ENCODE results near the gene ERF. TPM values are rescaled to one million over a fixed set of nuclear protein-coding genes. Genes with fewer than 3 reads are reported as not detected.

The ERF gene
- total and polyA plus RNA-seq, 10 of the 15 experiments (the other 5 are each of a cell fraction or from before 2014, with no cell fraction given), result 0.02 to 51.8 (median 14.4) TPM

DNA sequence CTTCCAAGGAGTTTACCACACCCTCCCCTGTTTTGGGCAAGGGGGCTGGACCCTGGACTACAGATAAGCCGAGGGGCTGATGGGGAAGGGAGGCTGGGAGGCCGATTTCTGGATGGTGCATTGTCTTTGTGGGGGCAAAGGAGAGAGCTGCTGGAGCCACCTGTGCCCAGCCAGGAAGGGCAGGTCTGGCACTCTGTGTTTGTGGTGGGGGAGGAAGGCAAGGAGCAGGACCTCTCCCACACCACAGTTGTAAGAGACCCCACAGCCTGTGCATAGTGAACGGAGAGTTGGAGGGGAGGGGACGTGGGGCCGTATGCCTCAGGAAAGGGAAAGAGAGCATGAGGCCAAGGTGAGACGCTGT is 31.0 kb upstream of the ERF start:
- ATAC-seq (no peak), DNase-seq (ENCODE audit: low read depth, low spot score) (no peak), FAIRE-seq (no peak)
- Histone ChIP-seq H2AFZ (ENCODE audit: control insufficient read depth, low read depth, low read length) (no peak overlapping the region), H3K27me3 (replicated peaks in 1 of 2; ENCODE audit: control insufficient read depth in 2 of 2, insufficient read depth in 2 of 2, low read length in 1 of 2) (no peaks in the 10 kb centered on the region), H3K9me3 (replicated peaks; ENCODE audit: control insufficient read depth, insufficient read depth, low read length) (no peaks in the 10 kb centered on the region), H3K4me2 (ENCODE audit: control insufficient read depth, insufficient read depth) (peak overlapping the region; percentile 96), H3K9ac (ENCODE audit: control insufficient read depth, insufficient read depth, low read length) (peak overlapping the region; percentile 57), H3K79me2 (ENCODE audit: control insufficient read depth, insufficient read depth, low read length) (peaks cover 26% of the 10 kb centered on the region), H3K36me3 (ENCODE audit: control insufficient read depth in 2 of 2, insufficient read depth in 2 of 2, low read length in 1 of 2) (peaks cover 16 to 23% of the 10 kb centered on the region in 2 experiments), H3K4me1 (ENCODE audit: control insufficient read depth, insufficient read depth, low read length) (peaks cover 38% of the 10 kb centered on the region), H3K4me3 (peak overlapping the region; percentile 96), H4K20me1 (ENCODE audit: control insufficient read depth, insufficient read depth) (no peaks in the 10 kb centered on the region; the same call in 1 of the 2 replicates), H3K27ac (ENCODE audit: control insufficient read depth, insufficient read depth) (peak overlapping the region; percentile 71)
- CTCF ChIA-PET, result interaction anchor here (1.2 to 1.6 kb wide), 3 partner anchors 10 to 153 kb away, joined by 4 to 7 read pairs (median 4); partner anchors contain the start of gene POU2F2
- BruUV-seq (replicated peaks), result no TSS peak
- in situ Hi-C loops (cut with MboI), result no loop called here
- TF ChIP-seq MYC (IDR thresholded peaks at IDR 0.05; ENCODE audit: insufficient read depth, insufficient read length, insufficient replicate concordance, low read length, severe bottlenecking) (no peak), NFIC (IDR thresholded peaks at IDR 0.05; ENCODE audit: low read depth, low read length) (no peak), HDGF (IDR thresholded peaks at IDR 0.05) (peak; percentile 79), IRF4 (IDR thresholded peaks at IDR 0.05; ENCODE audit: low read depth, low read length) (no peak)
- SMC1A ChIA-PET (ENCODE audit: uncharacterized antibody, unreplicated experiment), result interaction anchor here (0.7 to 1.4 kb wide), 3 partner anchors 12 to 172 kb away, joined by 3 to 4 read pairs (median 3); partner anchors contain the start of gene POU2F2
- RAD21 ChIA-PET (ENCODE audit: unreplicated experiment), result no interaction called here
- WGBS (ENCODE audit: insufficient coverage, insufficient replicate concordance, low lambda C conversion rate, missing lambda C conversion rate), result 19% methylated on average over 6 of the region's 6 CpGs
- intact Hi-C loops (cut with micrococcal nuclease; ENCODE audit: unreplicated experiment), result no loop called here
- POLR2A ChIA-PET, result interaction anchor here (0.5 kb wide), 1 partner anchor 314 kb away, joined by 4 read pairs; no protein-coding TSS in a partner anchor

DNA sequence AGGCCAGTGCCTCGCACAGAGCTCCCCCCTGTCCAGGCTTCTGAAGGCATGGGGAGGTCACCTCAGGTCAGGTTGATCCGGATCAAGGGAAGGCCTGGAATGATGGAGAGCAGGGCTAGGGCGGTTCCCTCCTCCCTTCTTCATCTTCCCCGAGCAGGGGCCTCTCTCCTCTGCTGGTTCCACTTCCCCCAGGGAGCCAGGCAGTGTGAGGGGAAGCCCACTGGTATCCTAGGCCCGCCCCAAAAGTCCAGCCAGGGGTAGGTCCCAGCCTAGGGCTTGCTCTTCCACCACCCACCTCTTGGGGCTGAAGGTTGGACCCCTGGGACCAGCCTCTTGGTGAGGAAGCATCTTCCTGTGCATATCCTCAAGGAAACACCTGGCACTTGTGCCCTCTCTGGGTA is 30.6 kb upstream of the ERF start:
- SMC1A ChIA-PET (ENCODE audit: uncharacterized antibody, unreplicated experiment), result interaction anchor here (1.0 to 1.4 kb wide), 3 partner anchors 41 to 172 kb away, joined by 3 to 4 read pairs (median 3); partner anchors contain the start of gene POU2F2
- H3K9ac ChIP-seq (ENCODE audit: control insufficient read depth, insufficient read depth, low read length), result peak overlapping the region; percentile 66
- H3K27me3 ChIP-seq (replicated peaks in 1 of 2; ENCODE audit: control insufficient read depth in 2 of 2, insufficient read depth in 2 of 2, low read length in 1 of 2), result no peaks in the 10 kb centered on the region
- intact Hi-C loops (cut with micrococcal nuclease; ENCODE audit: unreplicated experiment) (no loop called here), in situ Hi-C loops (cut with MboI) (no loop called here)
- H3K4me1 ChIP-seq (ENCODE audit: control insufficient read depth, insufficient read depth, low read length), result peaks cover 38% of the 10 kb centered on the region
- WGBS (ENCODE audit: insufficient coverage, insufficient replicate concordance, low lambda C conversion rate, missing lambda C conversion rate), result 0% methylated on average over 5 of the region's 5 CpGs
- H2AFZ ChIP-seq (ENCODE audit: control insufficient read depth, low read depth, low read length), result no peak overlapping the region
- no peaks in the 10 kb centered on the region for H3K9me3 ChIP-seq (replicated peaks; ENCODE audit: control insufficient read depth, insufficient read depth, low read length)
- H3K4me2 ChIP-seq (ENCODE audit: control insufficient read depth, insufficient read depth), result peak overlapping the region; percentile 96
- peaks cover 12 to 20% of the 10 kb centered on the region in 2 experiments for H3K36me3 ChIP-seq (ENCODE audit: control insufficient read depth in 2 of 2, insufficient read depth in 2 of 2, low read length in 1 of 2)
- ATAC-seq, result peak; percentile 25
- H3K27ac ChIP-seq (ENCODE audit: control insufficient read depth, insufficient read depth), result peak overlapping the region; percentile 71
- H3K79me2 ChIP-seq (ENCODE audit: control insufficient read depth, insufficient read depth, low read length), result peaks cover 26% of the 10 kb centered on the region
- no peak for FAIRE-seq
- peak overlapping the region; percentile 96 for H3K4me3 ChIP-seq
- CTCF ChIA-PET, result interaction anchor here (0.8 to 1.6 kb wide), 3 partner anchors 11 to 153 kb away, joined by 3 to 7 read pairs (median 4); partner anchors contain the start of gene POU2F2
- H4K20me1 ChIP-seq (ENCODE audit: control insufficient read depth, insufficient read depth), result no peaks in the 10 kb centered on the region; the same call in 1 of the 2 replicates
- POLR2A ChIA-PET, result interaction anchor here (0.8 to 0.9 kb wide), 2 partner anchors 11 to 19 kb away, joined by 3 to 4 read pairs; no protein-coding TSS in a partner anchor
- RAD21 ChIA-PET (ENCODE audit: unreplicated experiment), result no interaction called here
- DNase-seq (ENCODE audit: low read depth, low spot score), result no peak
- no TSS peak for BruUV-seq (replicated peaks)
- TF ChIP-seq, protein P1, sequence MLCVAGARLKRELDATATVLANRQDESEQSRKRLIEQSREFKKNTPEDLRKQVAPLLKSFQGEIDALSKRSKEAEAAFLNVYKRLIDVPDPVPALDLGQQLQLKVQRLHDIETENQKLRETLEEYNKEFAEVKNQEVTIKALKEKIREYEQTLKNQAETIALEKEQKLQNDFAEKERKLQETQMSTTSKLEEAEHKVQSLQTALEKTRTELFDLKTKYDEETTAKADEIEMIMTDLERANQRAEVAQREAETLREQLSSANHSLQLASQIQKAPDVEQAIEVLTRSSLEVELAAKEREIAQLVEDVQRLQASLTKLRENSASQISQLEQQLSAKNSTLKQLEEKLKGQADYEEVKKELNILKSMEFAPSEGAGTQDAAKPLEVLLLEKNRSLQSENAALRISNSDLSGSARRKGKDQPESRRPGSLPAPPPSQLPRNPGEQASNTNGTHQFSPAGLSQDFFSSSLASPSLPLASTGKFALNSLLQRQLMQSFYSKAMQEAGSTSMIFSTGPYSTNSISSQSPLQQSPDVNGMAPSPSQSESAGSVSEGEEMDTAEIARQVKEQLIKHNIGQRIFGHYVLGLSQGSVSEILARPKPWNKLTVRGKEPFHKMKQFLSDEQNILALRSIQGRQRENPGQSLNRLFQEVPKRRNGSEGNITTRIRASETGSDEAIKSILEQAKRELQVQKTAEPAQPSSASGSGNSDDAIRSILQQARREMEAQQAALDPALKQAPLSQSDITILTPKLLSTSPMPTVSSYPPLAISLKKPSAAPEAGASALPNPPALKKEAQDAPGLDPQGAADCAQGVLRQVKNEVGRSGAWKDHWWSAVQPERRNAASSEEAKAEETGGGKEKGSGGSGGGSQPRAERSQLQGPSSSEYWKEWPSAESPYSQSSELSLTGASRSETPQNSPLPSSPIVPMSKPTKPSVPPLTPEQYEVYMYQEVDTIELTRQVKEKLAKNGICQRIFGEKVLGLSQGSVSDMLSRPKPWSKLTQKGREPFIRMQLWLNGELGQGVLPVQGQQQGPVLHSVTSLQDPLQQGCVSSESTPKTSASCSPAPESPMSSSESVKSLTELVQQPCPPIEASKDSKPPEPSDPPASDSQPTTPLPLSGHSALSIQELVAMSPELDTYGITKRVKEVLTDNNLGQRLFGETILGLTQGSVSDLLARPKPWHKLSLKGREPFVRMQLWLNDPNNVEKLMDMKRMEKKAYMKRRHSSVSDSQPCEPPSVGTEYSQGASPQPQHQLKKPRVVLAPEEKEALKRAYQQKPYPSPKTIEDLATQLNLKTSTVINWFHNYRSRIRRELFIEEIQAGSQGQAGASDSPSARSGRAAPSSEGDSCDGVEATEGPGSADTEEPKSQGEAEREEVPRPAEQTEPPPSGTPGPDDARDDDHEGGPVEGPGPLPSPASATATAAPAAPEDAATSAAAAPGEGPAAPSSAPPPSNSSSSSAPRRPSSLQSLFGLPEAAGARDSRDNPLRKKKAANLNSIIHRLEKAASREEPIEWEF (IDR thresholded peaks at IDR 0.05; ENCODE audit: insufficient replicate concordance, low read depth, low read length), result no peak
- peak; percentile 49; the same call in 1 of the 2 replicates for TF ChIP-seq IKZF1 (conservative IDR thresholded peaks at IDR 0.05)
- TF ChIP-seq, protein P2, sequence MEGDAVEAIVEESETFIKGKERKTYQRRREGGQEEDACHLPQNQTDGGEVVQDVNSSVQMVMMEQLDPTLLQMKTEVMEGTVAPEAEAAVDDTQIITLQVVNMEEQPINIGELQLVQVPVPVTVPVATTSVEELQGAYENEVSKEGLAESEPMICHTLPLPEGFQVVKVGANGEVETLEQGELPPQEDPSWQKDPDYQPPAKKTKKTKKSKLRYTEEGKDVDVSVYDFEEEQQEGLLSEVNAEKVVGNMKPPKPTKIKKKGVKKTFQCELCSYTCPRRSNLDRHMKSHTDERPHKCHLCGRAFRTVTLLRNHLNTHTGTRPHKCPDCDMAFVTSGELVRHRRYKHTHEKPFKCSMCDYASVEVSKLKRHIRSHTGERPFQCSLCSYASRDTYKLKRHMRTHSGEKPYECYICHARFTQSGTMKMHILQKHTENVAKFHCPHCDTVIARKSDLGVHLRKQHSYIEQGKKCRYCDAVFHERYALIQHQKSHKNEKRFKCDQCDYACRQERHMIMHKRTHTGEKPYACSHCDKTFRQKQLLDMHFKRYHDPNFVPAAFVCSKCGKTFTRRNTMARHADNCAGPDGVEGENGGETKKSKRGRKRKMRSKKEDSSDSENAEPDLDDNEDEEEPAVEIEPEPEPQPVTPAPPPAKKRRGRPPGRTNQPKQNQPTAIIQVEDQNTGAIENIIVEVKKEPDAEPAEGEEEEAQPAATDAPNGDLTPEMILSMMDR (IDR thresholded peaks at IDR 0.05 in 2 of 3, conservative IDR thresholded peaks at IDR 0.05 in 1 of 3; ENCODE audit: control insufficient read depth in 2 of 3, extremely low read depth in 1 of 3, insufficient read depth in 1 of 3, low read depth in 3 of 3, low read length in 3 of 3), result 0 out of 6 replicates have a peak, but pooled peaks of 1 of the 3 experiments have one; percentile 6
- 0 out of 2 replicates have a peak, but pooled peaks have one; percentile 10 for TF ChIP-seq SMC3 (IDR thresholded peaks at IDR 0.05; ENCODE audit: borderline replicate concordance, low read length)
- no peak for TF ChIP-seq RBBP5 (conservative IDR thresholded peaks at IDR 0.05)
